ENCODE measurements around the gene PIGB. TPM values are rescaled to one million over a fixed set of nuclear protein-coding genes. Genes with fewer than 3 reads are reported as not detected.
"Not testable (repeated sequence)": the region's sequence is repeated elsewhere in the genome, so short reads cannot be mapped to it uniquely, and the experiment has no call there.

PIGB gene
- total RNA-seq (2014; rRNA removed; shearing (Covaris generic)), result 26.2 and 27.7 TPM in 2 replicates
- 24.8 and 35.8 TPM in 2 replicates for polyA plus RNA-seq (2014; cell fraction: nucleus; rRNA removed)

DNA sequence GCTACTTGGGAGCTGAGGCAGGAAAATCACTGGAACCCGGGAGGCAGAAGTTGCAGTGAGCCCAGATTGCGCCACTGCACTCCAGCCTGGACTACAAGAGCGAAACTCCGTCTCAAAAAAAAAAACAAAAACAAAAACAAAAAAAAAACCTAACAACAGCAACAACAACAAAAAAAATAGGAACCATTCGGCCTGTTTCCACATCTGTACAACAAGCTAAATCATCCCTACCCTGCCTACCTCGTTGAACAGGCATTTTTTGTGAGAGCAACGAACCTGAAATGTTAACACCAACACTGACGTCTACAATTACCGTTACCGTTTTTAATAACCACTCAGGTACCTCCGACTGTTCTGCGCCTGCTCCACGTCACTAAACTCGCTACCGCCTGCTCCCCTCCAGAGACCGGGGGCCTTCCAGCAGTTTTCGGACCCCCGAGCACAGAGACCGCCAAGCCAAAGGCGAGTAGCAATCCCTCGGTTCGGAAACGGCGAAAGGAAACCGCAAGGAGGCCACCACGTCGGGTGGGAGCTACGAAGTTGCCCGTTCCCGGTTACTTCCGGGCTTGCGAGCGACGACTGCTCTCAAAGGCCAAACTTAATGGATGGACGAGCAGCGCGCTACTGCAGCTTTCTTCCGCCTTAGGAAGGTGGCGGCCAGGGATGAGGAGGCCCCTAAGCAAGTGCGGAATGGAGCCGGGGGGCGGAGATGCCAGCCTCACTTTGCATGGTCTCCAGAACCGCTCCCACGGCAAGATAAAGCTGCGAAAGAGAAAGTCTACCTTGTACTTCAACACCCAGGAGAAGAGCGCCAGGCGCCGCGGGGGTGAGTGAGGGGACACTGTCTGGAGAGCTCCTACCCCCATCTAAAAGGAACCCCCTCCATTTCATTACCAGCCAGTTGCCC lies at the start of gene PIGB, which contains the start of gene PIGBOS1:
TSS of gene PIGB (plus strand) at position 635 of the 907 bp plus-strand sequence. CDS start at position 664, 29 bp downstream.
TSS of gene PIGBOS1 (minus strand) at position 536 of the 907 bp plus-strand sequence. CDS start 1,331 bp downstream, outside the sequence.
- DNase-seq (ENCODE audit: extremely low read depth, low read depth), result peak; percentile 78

GRCh38 chr15:55270291-55270690 lies 48.7 kb upstream of the PIGB start:
- DNase-seq (ENCODE audit: extremely low read depth, low read depth), result no peak

- DNase-seq (ENCODE audit: extremely low read depth, low read depth), result no peak
Observed at GRCh38 chr15:55276324-55276723, 42.7 kb upstream of the PIGB start.

DNA sequence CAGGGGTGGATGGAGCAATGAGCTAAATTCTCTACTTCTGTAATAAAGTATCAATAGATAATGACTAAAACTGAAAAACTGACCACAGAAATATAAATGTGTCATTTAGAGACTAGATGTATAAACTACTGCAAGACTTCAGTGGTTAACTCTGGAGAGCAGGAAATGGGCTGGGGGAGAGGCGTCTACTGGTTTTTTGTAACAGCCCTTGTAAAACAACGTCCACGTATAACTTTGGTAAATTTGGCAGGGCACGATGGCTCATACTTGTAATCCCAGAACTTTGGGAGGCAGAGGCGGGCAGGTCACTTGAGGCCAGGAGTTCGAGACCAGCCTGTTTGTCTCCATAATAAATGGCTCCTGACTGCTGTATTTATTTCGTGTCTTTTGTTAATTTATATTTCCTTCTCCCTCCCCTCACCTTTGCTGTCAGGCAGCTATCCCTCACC lies 41.9 kb upstream of the PIGB start:
- DNase-seq (ENCODE audit: extremely low read depth, low read depth), result no peak

GRCh38 chr15:55277715-55278114 lies 41.3 kb upstream of the PIGB start:
- no peak for DNase-seq (ENCODE audit: extremely low read depth, low read depth)

DNA sequence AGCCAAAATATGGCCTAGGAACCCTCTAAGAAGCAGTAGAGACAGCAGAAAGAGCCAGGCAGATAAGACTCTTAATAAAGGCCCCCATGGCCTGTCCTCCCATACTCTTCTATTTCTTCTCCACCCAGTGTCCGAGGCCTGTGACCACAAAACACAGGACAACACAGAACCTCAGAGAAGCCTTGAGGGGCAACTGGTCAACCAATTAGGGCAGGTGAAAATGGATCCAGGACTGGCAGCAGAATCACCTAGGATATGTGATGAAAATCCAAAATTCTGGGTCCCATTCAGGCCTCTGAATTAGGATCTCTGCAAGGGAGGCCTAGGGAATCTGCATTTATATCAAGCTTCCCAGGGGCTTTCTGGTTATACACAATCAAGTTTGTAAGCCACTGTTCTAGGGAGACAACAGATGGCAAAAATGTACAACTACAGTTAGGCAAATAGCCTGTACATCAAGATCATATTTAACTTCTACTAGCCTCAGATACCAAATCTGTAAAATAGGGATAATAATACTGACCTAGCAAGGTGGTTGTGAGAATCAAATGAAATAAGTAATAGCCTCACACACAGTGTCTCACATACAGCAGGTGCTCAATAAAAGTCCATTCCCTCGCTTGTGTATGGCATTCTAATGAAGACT lies 39.8 kb upstream of the PIGB start:
- no peak for DNase-seq (ENCODE audit: extremely low read depth, low read depth)

GRCh38 chr15:55279746-55280351 lies 39.2 kb upstream of the PIGB start:
- no peak for DNase-seq (ENCODE audit: extremely low read depth, low read depth)

GRCh38 chr15:55280589-55280988 lies 38.4 kb upstream of the PIGB start:
- DNase-seq (ENCODE audit: extremely low read depth, low read depth), result not testable (repeated sequence)

DNA sequence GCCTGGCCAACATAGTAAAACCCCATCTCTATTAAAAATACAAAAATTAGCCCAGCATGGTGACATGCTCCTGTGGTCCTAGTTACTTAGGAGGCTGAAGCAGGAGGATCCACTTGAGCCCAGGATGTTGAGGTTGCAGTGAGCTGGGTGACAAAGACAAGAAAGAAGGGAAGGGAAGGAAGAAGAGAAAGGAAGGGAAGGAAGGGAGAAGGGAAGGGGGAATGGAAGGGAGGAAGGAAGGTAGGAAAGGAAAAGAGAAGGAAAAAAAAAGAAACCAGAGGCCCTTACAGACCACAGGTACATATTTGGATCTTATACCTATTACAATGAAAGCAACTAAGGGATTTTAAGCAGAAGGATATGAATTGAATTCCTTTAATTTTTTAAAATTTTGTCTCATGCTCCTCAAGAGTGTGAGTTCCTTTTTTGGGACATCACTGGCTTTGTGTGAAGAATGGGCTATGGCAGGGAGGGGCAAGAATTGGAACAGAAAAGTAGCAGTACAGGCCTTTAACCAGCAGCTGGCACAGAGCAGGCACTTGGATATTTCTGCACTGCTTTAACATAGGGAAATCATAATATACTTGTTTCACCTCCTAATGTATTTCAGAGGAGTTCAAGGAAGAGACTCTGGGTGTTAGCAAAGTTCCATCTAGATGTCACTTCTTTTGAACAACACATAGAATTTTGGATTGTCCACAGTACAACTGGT lies 37.3 kb upstream of the PIGB start:
- no peak for DNase-seq (ENCODE audit: extremely low read depth, low read depth)

- DNase-seq (ENCODE audit: extremely low read depth, low read depth), result no peak
Observed at GRCh38 chr15:55282284-55282833, 36.7 kb upstream of the PIGB start.

DNA sequence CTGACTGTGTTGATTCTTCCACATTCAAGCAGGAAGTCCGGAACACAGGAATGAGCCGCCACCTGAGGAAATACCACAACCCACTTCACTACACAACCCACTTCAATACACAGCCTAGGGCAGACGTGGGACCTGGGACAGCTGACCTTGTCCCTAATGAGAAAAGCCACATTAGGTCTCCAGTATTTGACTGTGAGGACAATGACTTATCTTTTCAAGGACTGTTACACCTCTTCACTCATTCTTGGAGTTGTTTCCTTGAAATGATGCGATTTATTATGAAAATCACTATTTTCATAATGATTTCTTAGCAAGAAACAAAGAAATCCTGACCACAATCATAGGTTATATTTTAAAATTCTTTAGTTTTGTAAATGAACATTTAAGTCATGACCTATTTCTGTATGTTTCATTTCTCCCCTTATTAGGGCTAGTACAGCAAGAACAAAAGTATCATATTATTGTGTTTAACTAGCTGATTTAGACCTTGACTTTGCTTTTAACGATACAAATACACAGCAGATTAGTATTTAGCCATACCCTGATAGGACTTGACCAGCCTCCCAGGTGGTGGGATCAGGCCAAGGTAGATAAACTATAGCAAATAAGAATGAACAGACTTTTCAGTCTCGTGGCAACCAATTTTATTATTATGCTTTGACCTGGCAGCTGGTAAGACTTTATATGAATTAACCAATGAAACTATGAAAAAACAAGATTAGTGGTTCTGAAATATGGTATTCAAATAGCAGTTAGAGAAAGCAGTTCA lies 35.5 kb upstream of the PIGB start:
- DNase-seq (ENCODE audit: extremely low read depth, low read depth), result no peak

DNA sequence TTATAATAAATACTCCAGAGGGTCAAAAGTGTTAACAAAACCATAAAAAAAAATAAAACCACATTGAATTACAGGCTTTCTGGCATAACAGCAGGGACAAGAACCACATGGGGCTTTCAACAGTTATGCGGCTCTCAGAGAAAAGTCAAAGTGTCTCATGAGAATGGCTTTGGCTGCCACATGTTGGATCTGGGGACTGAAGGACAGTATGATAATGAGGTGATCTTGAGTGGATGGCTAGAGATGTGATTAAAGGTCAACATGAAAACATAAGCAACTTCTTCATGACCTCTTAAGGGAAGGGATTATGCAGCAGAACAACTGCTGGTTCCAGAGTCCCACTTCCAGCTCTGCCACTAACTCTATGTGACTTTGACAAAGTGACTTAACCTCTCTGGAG lies 34.6 kb upstream of the PIGB start:
- DNase-seq (ENCODE audit: extremely low read depth, low read depth), result no peak

GRCh38 chr15:55286442-55287189 lies 32.4 kb upstream of the PIGB start:
- DNase-seq (ENCODE audit: extremely low read depth, low read depth), result not testable (repeated sequence)

DNA sequence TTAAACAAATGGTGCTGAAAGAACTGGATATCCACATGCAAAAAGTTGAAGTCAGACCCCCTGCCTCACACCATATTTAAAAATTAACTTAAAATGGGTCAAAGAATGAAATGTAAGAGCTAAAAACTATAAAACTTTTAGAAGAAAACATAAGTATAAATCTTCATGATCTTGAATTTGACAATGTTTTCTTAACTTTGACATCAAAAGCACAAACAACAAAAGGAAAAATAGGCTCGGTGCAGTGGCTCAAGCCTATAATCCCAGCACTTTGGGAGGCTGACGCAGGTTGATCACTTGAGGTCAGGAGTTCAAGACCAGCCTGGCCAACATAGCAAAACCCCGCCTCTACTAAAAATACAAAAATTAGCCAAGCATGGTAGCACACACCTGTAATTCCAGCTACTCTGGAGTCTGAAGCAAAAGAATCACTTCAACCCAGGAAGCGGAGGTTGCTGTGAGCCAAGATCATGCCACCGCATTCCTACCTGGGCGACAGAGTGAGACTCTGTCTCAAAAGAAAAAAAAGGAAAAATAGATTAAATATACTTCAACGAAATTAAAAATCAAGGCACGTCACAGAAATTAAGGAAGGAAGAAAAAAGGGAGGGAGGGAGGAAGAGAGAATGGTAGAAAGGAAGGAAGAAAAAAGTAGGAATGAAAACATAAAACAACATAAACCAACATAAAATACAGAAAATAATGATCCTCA lies 30.9 kb upstream of the PIGB start:
- DNase-seq (ENCODE audit: extremely low read depth, low read depth), result no peak

- DNase-seq (ENCODE audit: extremely low read depth, low read depth), result no peak
Observed at GRCh38 chr15:55289011-55289745, 29.8 kb upstream of the PIGB start.

GRCh38 chr15:55289746-55290527 lies 29.1 kb upstream of the PIGB start, which contains the start of gene RAB27A:
TSS of gene RAB27A (minus strand) at chr15:55289813. CDS start at chr15:55234934, 54,879 bp downstream.
- peak; percentile 57 for DNase-seq (ENCODE audit: extremely low read depth, low read depth)
